ENCODE measurements around the gene GTF3C6. TPM values are rescaled to one million over a fixed set of nuclear protein-coding genes. Genes with fewer than 3 reads are reported as not detected.

Gene GTF3C6, protein sequence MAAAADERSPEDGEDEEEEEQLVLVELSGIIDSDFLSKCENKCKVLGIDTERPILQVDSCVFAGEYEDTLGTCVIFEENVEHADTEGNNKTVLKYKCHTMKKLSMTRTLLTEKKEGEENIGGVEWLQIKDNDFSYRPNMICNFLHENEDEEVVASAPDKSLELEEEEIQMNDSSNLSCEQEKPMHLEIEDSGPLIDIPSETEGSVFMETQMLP
- 41.9 and 44.7 TPM in 2 replicates for total RNA-seq

DNA sequence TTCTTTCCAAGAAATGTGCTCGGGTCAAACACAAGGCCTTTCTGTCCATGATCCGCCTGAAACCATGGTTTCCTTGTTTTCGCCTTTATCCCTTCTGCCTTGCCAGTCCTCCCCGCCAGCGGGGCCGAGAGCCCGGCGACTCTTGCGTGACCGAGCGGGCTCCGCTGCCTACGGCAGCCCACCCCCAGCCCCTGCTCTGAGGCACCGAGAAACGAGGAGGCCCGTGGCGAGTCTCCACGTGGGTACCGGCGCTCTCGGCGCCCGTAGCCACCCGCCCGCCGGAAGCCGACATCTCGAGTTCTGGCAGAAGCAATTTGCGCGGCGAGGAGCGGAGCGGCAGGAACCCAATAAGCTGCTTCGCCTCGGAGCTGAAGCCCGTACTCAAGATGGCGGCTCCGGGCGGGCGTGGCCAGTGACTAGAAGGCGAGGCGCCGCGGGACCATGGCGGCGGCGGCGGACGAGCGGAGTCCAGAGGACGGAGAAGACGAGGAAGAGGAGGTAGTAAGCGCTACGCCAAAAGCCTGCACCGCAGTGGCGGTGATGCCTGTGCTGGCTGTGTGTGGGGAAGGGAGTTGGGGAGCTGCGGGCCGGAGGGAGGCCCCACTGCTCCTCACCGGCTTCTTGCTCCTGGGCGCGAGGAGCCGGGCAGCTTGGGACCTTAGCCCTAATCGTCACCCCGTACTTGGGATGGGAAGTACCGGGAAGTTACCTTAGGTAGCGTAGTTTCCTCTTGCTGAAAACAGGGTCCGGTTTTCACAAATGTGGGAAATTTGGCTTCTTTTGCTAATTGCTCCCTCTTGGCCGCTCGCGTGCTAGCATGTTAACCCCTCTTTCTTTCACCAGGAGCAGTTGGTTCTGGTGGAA, at the start of gene GTF3C6:
Gene GTF3C6 (plus strand): TSS at position 378 of the 864 bp plus-strand sequence. CDS start 64 bp downstream, at position 442.

Other genes starting within 250 kb of the GTF3C6 start
- 8.3 and 16.6 TPM in 2 replicates for gene CDK19, start 143.2 kb upstream of the GTF3C6 start, total RNA-seq
- gene AMD1, start 83.9 kb upstream of the GTF3C6 start, total RNA-seq: 47.9 and 62.3 TPM in 2 replicates
- 30.6 and 37.7 TPM in 2 replicates for gene RPF2, start 23.3 kb downstream of the GTF3C6 start, total RNA-seq
- 0.08 TPM in 1 of 2 replicates, not detected in the other for gene SLC16A10, start 128.8 kb downstream of the GTF3C6 start, total RNA-seq